HG03103 (cell line): ENCODE measurements around the gene PTGER2.

Experiments
- ATAC-seq: cut with Tn5 transposase; IDR thresholded peaks from one replicate; pipeline ENCODE4 v1.9.1; 2021; ENCODE audit warnings: low read depth; ENCODE audit not compliant: unreplicated experiment

Gene PTGER2

DNA sequence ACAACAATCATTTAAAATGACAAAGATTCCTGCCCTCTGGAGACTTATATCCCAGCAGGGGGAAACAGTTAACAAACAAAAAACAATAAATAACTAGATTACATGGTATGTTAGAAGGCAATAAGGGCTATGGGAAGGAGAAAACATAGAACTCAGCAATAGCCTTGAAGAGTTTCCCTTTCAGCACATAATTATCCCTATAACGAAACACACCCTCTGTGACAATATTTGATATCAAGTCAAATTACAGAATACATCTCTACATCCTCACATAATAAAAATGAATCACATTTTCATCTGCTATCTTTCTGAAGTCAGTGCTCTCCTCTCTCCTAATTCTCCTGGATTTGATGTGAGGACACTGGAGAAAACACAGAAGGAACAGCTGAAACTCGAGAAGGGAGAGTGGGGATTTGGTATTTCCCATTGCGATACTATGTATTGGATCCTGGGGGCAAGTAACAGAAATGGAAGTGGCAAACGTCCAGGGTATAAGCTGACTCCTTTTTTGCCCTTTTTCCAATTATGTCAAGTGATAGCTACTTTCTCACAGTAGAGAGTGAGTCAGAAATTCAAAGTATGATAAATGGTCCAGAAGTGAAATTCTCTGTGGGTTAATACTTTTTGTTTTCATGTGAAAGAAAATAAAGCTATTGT, 9.7 kb upstream of the PTGER2 start:
- no peak for ATAC-seq

- ATAC-seq = no peak
Observed at GRCh38 chr14:52305014-52305413, 9.1 kb upstream of the PTGER2 start.

DNA sequence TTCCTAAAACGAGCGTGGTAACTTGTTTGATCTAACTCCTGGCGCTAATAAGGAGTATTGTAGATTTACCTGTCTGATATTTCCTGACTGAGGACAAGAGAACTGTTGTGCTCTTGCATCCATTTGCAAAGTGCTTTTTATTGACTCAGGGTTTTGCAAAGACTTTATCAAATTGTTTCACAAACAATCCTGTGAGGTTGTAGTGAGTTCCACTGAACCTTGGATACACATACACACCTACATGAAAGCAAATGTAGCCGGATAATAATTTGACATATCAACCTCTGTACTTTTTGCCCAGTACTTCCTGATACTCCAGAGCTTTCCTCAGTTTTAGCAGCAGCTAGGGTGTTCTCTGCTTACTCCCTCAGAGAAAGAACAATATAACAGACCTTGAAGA, 6.7 kb upstream of the PTGER2 start:
- ATAC-seq = no peak

DNA sequence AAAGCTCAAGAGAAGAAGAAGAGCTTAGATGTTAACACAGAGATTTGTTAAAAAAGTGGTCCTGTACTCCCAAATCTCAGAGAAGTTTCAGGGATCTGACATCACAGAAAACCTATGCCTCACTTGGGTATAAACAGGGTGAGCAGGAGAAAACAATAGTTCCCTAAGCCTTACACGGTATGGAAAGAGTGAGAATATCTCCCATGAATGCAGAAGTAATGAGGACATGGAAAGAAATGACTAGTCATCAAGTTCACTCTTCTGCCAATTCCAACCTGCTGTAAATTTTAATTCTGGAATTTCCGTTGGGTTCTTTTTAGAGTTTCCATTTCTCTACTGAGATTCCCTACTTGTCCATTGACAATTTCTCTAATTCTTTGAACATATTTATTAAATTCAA, 6.2 kb upstream of the PTGER2 start:
- ATAC-seq = no peak

DNA sequence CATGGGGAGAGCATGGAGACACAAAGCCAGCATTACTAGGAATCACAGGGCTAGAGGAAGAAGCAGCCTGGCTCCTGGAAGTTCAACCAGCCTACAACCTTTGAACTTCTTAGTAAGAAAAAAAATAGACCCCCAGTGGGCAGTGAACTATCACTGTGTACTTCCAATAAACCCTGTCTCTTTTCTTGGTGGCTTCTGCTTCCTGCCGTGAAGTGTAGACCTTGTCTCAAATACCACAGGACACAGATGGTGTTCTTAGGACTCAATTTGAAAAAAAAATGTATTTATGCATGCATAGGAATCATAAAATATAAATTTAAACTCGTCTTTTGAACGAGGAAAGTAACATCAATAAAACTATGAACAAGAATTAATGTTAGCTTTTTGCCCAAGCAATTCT, 3.6 kb upstream of the PTGER2 start:
- no peak for ATAC-seq

DNA sequence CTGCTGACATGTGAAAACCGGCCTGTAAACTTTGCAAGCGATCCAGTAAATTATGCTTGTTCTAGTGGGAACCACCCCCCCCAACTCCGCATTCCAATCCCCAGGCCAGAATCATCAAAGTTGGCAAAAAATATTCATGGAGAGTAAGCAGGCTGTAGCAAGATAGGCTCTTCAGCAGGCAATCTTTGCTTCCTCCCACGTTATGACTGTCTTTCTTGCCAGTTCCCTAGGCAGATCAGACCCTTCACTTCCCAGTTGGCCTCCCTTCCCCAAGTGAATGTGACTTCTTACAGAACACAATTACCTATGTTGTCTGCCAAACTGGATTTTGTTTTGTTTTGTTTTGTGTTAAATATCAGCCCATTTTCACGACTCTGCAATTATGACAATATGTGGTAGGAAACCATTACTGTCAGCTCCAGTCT, 1.2 kb upstream of the PTGER2 start:
- no peak for ATAC-seq

DNA sequence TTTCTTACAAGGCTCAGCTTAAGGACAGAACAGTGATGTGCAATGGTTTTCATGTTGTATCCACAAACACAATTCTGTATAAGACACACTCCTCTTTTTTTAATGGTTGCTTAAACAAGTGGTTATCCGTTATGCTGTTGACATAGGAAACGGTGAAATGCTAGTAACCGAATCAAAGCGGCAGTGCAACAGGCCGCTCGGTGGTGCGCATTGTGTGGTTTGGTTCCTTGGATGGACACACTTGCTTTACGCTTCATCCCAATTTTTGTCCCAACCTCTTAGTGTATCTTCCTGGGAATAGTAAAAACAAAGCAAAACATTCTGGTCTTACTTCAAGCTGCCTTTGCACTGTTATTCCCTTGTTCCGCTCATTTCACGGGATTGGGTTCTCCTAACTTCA, 650 bp upstream of the PTGER2 start:
- ATAC-seq = no peak

DNA sequence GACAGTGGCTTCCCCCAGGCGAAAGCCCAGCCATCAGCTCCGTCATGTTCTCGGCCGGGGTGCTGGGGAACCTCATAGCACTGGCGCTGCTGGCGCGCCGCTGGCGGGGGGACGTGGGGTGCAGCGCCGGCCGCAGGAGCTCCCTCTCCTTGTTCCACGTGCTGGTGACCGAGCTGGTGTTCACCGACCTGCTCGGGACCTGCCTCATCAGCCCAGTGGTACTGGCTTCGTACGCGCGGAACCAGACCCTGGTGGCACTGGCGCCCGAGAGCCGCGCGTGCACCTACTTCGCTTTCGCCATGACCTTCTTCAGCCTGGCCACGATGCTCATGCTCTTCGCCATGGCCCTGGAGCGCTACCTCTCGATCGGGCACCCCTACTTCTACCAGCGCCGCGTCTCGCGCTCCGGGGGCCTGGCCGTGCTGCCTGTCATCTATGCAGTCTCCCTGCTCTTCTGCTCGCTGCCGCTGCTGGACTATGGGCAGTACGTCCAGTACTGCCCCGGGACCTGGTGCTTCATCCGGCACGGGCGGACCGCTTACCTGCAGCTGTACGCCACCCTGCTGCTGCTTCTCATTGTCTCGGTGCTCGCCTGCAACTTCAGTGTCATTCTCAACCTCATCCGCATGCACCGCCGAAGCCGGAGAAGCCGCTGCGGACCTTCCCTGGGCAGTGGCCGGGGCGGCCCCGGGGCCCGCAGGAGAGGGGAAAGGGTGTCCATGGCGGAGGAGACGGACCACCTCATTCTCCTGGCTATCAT, 663 bp downstream of the PTGER2 start:
- no peak for ATAC-seq

GRCh38 chr14:52315355-52315718, 1.2 kb downstream of the PTGER2 start:
- no peak for ATAC-seq

- ATAC-seq = no peak
Observed at GRCh38 chr14:52318062-52318461, 4.0 kb downstream of the PTGER2 start.

DNA sequence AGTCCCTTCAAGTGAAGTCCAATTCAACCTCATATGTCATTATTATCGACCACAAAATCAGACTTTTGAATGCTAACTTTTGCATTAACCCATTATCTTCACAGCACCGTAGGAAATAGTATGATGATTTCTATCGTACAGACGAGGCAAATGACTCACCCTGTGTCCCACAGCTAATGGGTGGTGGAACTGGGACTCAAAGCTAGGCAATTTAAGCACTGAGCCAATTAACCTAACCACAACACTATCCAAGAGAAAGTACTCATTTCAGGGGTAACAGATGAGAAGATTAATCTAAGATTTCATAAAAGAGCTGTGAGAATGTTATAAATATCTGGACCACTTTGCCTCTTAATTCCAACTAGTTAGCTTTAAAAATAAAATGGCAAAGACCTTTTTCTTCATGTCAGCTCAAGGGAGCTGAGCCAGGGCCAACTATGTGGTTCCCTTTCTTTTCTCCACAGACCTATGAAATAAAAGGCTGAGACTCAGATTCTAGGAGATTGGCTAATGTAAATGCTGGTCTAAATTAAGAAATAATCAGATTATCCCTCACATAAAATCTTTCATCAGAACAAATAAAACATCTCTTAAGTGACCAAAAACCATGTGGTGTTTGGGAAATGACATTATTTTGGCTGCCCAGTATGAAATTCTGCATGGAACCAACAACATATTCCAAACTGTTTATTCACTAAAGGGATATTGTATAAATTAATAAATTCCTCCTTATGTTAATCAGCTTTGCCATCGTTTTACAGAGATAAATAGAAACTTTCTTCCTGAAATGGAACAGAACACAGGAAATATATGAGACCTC, 4.9 kb downstream of the PTGER2 start:
- no peak for ATAC-seq

DNA sequence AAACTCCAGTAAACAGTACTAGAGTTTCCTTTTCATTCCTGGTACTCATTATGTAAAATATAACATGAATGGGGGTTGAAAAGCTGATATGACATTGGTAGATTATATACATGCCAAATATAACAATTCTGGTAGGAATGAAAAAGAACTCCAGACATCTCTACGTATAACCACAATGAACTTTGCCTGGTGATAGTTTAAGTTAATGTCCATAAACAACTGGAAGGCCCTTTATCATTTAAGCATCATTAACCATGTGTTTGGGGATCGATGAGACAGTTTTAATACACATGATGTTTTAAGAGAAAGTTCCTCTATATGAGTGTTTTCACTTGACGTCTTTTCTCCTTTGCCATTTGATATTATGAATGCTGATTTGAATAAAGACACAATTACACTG, 5.8 kb downstream of the PTGER2 start:
- ATAC-seq = no peak

- peak; percentile 92 for ATAC-seq
Observed at GRCh38 chr14:52325126-52325525, 11.0 kb downstream of the PTGER2 start.

GRCh38 chr14:52325630-52326029, 11.5 kb downstream of the PTGER2 start:
- no peak for ATAC-seq

- ATAC-seq = no peak
Observed at GRCh38 chr14:52327374-52328226, 13.5 kb downstream of the PTGER2 start.

GRCh38 chr14:52328276-52328675, 14.2 kb downstream of the PTGER2 start:
- no peak for ATAC-seq

DNA sequence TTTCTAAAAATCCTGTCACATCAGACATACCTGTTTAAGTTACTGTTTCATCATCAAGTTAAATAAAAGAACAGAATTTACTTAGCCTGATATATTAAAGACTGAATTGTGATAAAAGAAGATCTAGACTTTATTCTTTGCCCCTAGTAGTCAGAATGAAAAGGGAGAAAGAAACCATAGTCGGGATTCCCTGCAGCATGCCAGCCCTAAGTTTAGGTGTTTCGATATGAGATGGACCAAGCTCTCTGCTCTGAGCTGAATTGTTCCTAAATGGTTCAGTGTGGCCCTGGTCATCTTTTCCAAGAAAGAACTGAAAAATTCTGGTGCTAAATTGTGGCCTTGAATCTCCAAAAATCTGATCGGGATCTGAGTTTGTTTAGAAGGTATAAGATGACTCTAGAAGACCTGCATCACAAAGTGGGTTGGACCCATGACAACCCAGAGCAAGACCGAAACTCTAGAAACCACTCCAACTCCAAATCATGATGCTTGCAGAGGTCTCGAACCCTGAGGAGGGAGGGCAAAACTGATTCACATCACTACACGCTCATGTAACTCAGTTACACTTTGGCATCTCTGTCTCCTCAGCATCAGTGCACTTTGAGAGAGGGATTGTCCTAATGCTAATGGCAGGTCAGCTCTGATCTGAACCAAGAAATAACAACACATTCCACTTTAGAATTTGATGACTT, 15.7 kb downstream of the PTGER2 start:
- ATAC-seq = no peak

DNA sequence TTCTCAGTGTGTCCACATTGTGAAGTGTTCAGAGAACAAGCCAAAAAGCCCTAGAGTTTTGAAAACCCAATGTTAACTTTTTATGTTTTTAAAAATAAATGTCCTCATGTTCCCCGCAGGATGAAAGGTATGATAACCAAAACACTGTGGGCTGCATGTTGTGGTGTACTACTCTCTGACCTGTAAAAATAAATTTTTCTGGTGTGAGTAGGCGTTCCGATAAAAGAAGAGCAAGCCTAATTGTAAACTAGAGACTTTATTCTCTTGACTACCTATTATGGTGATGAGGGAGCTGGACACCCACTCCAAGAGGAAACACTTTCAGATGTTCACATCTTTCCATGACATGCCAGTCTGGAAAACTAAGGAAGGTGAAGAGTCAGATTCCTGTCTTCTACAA, 18.2 kb downstream of the PTGER2 start:
- no peak for ATAC-seq

- no peak for ATAC-seq
Observed at GRCh38 chr14:52333108-52333507, 19.0 kb downstream of the PTGER2 start.
